Cardiac fibroblast (primary cell): ENCODE data around the gene AP1AR.

Experiments used
- DNase-seq, 2 donors: peaks; one replicate each; pipeline versions ENCODE4 v3.0.0 to v3.0.0-alpha.2; 2010; ENCODE audit warnings: low read depth in 2 of 2
- H3K4me3 ChIP-seq, 2 donors: replicated peaks in 1 of 2; 1 replicate in 1 of 2; 2 replicates in 1 of 2; pipeline ENCODE4 v1.5.1; 2011; ENCODE audit warnings: low read depth in 2 of 2, low read length in 2 of 2, mild to moderate bottlenecking in 2 of 2, moderate library complexity in 1 of 2
- CTCF ChIP-seq: IDR thresholded peaks from one replicate; pipeline ENCODE4 v1.5.1; 2011; ENCODE audit warnings: low read depth, mild to moderate bottlenecking, low read length, inconsistent platforms

The AP1AR gene

GRCh38 chr4:112210777-112211176 is 20.8 kb upstream of the AP1AR start:
- DNase-seq = peak; percentile 15 to 26
- TF ChIP-seq CTCF = no peak
- H3K4me3 ChIP-seq = no peak overlapping the region

- no peak for DNase-seq
- H3K4me3 ChIP-seq = no peak overlapping the region
- no peak for TF ChIP-seq CTCF
These were observed 18.5 kb upstream of the AP1AR start for GRCh38 chr4:112213091-112213490.

GRCh38 chr4:112213856-112214255 is 17.7 kb upstream of the AP1AR start:
- no peak overlapping the region for H3K4me3 ChIP-seq
- peak; percentile 73 to 90 for DNase-seq
- TF ChIP-seq CTCF = no peak

GRCh38 chr4:112214390-112215264 is 17.0 kb upstream of the AP1AR start:
- TF ChIP-seq CTCF = peak; percentile 34
- peak; percentile 54 to 64 for DNase-seq
- no peak overlapping the region for H3K4me3 ChIP-seq

GRCh38 chr4:112219826-112220366 is 11.7 kb upstream of the AP1AR start:
- no peak overlapping the region for H3K4me3 ChIP-seq
- no peak for TF ChIP-seq CTCF
- DNase-seq = no peak

GRCh38 chr4:112222219-112222955 is 9.2 kb upstream of the AP1AR start:
- no peak overlapping the region for H3K4me3 ChIP-seq
- TF ChIP-seq CTCF = no peak
- no peak for DNase-seq
